Activated effector memory CD4-positive, alpha-beta T cell treated with anti-CD3 and anti-CD28 coated beads, Interleukin-2, amount 50 U/mL, for 16 hours (primary cell): ENCODE data around the gene DRAXIN.

Source experiments
- DNase-seq: peaks from one replicate; pipeline ENCODE4 v3.0.0-alpha.2; 2020

DRAXIN gene

DNA sequence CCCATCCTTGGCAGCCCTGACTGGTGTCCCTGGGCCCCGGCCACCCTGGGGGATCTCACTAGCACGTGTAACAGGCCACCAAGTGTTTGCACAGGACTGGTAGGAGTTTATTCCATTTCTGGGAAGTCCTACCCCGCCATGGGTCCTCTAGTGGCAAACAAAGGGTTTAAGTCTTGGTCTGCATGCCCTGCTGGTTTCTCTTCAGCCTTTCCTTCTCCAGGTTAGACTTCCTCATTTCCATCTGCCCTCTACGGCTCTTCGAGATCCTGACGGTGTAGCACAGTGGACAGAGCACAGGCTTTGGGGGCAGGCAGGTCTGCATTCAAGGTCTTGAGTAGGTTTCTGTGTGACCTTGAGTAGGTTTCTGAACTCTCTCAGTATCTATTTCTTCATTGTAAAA lies 47.3 kb downstream of the DRAXIN start:
- no peak for DNase-seq

DNA sequence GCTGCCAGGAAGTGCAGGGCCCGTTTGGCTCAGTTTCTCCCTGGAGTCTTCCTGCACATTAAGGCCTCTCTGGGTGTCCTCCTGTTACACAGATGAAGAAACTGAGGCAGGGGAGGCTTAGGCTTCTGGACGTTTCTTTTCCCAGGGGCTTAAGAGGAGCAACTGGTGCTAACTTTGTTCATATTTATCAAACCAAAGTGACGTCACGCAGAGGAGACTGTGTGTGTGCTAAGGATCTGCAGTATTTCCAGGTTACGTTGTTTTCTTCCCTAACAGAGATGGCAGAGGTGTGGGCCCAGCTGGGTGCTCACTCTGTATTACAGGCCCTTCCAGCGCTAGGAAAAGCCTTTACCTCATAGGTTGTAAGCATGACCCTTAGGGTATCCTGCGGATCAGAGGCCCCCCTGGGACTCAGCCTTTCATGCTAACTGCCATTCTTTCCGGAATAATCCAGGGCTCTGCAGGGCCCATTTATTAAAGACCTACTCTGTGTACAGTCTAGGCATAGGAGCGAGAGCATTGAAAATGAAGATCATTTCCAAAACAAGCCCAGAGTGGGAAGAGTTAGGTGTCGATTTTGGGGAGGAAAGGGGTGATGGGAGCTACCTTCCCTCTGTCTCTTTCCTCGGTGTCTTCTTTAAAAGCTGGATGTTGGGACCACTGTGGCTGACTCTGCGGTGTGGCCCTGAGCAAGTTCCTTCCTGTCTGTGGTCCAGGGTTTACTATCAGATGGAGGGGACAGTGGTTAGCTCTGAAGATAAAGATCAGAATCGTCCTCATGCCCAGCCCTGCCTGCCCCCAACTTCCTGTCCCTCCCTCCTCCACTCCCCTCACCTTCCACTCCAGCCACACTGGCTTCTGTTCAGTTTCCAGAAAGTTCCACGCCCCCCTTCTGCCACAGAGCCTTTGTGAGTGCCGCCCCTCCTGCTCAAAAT lies 49.0 kb downstream of the DRAXIN start:
- DNase-seq: peak; percentile 70

DNA sequence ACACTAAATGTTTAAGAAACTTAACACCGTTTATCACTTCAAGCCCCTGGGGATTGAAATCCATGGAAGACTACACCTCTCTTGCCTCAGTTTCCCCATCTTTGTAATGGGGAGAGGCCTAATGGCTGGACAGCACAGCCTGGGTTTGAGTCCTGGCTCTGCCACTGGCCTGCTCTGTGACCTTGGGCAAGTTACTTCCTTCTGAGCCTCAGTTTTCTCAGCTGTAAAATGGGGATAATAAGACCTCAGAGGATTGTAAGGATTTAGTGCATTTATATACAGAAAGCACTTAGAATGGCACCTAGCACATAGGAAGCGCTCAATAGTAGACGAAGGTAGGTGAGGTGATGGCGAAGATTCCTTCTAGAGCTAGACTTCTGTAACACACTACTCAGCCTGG lies 50.0 kb downstream of the DRAXIN start:
- DNase-seq: no peak

DNA sequence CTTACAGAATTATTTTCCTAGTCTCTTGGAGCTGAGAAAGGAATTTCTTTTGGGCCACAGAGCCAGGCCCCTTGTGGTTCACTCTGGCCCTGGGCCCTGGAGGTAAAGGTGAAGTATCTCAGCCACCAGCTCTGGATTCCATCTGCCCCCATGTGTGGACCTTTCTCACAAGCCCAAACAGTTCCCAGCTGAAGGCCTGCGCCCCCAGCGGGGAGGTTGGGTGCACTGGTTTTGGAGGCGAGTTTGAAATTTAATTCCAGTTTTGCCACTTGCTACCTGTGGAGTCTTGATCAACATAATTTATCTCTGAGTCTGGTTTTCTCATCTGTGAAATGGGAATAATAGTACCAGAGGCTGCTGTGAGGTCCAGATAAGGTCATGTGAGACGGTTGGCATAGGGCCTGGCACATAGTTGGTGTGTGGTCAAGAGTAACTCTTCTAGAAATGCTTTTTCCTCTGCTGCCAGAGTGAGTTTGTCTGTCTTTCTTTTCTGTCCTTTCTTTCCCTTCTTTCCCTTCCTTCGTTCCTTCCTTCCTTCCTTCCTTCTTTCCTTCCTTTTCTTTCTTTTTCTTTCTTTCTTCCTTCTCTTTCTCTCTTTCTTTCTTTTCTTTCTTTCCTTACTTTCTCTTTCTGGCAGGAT lies 50.5 kb downstream of the DRAXIN start:
- DNase-seq: no peak

DNA sequence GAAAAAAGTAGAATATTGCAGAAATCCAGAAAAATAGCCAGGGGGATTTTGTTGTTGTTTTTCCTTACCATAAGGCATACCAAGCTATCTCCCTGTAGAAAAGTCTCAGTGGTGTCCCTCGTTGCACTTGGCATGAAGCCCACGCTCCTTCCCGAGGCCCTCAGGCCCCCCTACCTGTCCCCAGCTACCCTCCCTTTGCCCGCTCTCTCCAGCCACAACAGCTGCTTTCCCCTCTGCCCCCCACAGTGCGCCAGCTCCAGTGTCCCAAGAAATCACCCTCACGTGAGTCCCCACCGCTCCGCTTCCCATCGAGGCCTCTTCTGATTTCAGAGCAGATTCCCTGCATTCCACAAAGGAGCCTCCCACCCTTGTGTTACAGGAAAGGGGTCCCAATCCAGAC lies 52.8 kb downstream of the DRAXIN start:
- DNase-seq: no peak

DNA sequence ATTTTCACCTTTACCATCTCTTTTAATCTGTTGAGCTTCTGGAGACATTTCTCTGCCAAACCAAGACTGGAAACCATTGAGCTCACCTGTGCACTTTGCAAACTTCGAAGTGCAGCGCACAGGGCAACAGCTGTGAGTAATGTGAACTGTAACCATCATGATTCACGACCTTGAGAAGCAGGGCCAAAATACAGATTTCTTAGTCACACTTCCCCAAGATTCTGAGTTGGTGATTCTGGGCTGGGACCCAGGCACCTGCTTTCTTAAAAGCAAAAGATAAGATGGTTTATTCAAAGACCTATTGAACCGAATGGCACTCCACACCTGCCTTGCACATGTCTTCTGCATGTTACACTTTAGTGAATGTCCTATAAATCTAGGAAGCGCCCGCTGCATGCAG lies 54.6 kb downstream of the DRAXIN start:
- DNase-seq: no peak

DNA sequence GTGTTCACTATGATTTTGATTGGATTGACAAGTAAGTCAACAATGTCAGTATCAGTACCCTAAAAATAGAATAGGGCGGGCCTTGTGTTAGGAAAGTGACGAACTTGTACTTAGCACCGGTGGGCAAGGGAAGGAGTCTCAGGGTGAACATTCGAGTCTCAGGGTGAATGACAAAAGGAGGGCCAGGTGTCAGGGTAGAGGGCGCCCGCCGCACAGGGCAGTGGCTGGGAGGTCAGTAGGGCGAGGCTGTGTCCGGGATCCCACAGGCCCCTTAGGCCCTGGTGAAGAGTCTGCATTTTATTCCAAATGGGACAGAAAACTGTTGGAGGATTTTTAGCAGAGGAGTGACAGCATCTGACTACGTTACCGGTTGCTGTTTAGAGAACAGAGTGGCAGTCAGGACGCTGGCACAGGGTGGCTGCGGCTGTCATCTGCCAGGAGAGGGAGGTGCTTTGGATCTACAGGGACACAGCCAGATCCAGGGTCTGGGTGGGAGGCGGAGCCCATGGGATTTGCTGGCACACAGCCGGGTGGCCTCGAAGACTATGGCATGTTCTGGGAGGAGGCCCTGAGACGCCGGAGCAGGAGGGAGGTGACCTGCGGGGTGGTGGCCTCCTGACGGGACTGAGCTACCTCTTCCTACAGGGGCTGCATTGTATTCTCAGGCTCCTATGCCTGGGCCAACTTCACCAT lies 55.4 kb downstream of the DRAXIN start:
- DNase-seq: peak; percentile 48

DNA sequence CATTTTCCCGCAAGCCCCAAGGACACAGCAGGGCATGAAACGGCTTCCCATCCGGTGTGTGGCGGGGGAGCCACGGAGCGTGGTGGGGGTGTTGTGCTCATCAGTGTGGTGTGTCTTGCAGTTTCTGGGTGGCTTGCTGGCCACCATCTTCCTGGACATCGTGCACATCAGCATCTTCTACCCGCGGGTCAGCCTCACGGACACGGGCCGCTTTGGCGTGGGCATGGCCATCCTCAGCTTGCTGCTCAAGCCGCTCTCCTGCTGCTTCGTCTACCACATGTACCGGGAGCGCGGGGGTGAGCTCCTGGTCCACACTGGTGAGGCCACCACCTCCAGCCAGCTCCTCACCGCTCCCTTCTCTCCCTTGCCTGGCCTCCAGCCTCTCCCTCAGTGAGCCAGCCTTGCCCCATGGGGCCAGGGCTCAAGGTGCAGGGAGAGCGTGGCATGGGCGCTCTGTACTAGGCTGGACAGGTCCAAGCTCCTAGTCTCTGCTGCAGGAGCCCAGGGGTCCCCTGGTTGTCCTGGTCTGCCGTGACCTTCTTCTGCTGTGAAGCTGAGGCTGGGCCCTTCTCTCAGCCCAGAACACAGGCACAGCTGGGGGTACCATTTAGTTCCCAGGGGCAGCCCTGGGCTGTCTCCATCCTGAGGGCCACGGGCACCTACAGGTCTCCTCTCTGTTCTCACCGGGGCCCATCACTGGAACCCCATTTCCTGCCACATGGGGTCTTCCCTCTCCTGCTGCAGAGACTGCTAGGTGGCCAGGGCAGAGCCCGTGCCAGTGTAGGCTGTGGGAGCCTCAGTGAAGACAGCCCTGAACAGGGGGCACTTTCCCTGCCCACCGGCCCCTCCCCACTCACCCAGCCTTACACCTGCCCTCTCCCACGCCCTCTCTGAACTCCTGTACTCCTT lies 57.0 kb downstream of the DRAXIN start:
- peak; percentile 59 for DNase-seq

DNA sequence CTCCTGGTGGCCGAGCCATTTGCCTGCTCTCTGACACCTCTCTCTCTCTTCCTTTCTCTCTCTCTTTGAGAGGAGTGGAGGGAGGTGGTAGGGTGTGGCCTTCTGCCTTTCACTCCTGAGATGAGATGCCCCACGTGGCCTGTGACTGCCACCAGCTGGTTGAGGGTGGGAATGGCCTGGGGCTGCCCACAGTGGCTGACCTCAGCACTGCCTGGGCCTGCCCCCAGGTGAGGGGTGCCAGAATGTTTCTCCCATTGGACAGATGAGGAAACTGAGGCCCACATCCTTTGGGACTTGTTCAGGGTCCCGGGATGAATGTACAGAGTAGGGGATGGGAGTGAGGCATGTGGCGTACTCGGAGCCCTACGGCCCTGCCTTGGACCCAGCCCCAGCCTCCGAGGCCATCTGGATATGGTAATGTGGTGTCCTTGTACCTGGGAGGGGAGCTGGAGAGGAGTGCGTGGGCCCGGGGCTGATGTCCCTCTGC lies 57.7 kb downstream of the DRAXIN start:
- peak; percentile 79 for DNase-seq

DNA sequence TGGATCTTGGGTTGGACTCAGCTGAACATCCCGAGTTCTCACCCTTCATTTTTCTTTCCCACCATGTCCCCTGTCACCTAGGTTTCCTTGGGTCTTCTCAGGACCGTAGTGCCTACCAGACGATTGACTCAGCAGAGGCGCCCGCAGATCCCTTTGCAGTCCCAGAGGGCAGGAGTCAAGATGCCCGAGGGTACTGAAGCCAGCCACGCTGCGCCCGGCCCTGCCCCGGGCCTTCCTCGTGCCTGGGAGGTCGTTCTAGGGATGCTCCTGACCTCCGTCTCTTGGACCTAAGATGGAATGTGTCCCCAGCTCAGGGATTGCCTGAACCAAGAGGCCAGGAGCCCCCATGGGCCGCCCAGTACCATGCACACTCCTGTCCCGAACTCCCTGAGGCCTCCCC lies 58.5 kb downstream of the DRAXIN start:
- no peak for DNase-seq

DNA sequence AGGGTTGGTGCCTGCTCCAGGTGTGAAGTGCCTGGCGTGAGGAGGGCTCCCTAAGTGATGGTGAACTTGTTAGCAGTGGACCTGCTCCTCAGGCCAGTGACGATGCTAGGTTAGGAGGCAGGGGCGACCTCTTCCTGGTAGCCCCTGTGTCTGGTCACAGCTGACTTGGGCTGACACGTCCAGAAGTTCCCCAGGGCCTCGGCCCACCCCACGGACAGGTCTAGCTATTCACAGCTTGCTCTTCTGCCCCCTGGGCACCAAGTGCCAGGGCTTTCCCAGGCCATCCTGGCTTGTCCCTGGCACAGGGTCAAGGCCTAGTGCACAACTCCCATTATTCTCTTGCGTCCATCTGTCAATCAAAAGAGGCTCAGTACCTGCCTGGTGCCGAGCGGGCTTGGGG lies 59.6 kb downstream of the DRAXIN start:
- DNase-seq: no peak

DNA sequence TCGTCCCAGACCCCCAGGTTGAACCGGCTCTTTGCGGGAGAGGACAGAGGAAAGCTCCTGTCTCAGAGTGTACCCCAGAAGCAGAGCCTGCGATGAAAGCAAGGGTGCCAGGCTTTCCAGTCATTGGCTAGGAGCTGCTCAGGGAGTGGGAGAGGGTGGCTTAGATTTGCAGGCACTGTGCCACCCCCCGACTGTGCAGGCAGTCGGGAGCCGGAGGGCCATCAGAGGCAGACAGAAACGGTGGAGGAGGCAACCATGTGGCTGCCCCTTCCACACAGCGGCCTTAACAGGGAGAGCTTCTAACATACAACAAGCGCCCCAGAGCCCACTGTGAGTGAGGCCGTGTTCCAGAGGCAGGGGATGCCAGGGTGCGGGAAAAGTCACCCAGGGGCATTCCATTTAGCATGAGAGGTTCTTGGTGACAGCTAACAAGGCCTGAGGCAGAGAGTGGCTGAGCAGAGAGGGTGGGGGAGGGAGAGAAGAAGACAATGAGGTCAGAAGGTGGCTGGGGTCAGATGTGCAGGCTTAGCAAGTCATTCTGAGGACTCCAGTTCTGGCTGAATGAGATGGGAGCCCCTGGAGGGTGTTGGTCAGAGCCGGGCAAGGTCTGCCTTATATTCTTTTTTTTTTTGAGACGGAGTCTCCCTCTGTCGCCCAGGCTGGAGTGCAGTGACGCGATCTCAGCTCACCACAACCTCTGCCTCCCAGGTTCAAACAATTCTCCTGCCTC lies 61.0 kb downstream of the DRAXIN start:
- no peak for DNase-seq

DNA sequence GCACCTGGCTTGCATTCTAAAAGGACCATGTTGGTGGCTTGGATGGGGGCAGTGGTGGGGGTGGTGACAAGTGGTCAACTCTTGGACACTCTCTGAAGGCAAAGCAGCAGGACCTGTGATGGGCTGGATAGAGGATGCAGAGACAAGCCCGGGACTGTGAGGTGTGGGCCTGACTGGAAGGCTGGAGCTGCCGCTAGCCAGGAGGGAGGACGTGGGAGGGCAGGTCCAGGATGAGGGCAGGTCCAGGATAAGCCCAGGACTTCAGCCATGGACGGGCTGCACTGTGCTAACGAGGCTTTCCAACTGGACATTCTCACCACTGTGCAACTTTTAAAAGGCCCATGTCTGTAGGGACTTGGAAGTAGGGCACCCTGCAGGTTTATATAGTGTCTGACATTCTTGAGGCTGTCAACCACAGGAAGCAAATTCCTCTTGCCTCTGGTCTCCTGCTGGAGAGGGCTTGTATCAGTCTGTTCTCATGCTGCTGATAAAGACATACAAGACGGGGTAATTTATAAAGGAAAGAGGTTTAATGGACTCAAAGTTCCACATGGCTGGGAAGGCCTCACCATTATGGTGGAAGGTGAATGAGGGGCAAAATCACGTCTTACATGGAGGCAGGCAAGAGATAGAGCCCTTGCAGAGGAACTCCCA lies 62.2 kb downstream of the DRAXIN start:
- no peak for DNase-seq

DNA sequence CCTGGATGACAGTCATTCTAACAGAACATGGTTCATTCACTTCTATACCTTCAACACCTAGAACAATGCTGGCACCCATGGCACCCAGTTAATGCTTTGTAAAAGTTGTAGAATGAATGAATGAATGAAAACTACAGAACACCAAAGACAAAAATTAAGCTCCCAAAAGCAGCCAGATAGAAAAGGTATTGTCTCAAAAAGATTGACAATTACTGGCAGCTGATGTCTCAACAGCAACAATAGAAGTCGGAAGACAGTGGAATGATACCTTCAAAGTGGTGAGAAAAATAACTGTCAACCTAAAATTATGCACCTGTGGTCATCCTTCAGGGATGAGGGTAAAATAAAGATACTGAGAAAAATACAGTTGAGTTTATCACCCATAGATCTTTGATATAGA lies 65.5 kb downstream of the DRAXIN start:
- DNase-seq: no peak

DNA sequence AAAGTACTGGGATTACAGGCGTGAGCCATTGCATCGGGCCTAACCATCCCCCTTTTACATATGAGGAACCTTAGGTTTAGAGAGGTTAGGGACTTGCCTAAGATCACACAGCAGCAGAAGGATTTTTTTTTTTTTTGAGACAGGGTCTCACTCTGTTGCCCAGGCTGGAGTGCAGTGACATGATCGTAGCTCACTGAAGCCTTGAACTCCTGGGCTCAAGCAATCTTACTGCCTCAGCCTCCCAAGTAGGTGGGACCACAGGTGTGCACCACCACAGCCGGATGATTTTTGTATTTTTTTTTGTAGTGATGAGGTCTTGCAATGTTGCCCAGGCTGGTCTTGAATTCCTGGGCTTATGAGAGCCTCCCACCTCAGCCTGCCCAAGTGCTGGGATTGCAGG lies 68.3 kb downstream of the DRAXIN start:
- no peak for DNase-seq

DNA sequence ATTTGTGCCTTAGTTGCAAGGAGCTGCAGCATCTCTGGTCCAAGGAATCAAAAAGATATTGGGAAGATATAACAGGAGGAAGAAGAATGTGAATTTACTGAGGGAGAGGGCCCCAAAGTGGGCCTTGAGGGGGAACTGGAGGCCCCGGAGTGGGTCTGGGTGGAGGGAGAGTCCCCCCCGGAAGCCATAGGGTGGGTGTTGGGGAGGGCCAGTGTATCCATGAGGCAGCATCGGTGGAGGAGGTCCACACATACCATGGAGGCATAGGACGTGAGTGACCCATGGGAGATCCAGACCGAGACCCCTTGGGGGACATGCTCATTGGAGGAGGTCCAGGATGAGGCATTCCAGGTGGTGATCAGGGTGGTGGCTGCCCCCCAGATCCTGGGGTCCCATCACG lies 69.8 kb downstream of the DRAXIN start:
- DNase-seq: no peak

DNA sequence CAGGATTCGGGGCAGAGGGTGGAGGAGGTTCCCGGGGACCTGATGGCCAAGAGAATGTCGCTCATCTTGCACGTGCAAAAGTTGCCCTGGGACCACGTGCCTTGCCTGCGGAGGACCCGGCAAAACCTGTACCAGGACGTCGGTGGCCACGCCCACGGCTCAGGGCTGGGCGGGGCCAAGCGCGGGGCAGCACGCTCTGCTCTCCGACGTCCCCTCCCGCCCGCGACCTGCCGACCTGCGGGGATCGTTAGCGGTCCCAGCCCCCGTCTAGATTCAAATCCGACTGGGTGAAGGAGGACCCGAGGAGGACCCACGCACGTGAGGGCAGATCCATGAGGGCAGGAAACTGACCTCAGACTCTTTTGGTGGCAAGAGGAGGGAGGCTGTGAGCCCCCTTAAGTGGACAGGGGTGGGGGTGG lies 70.5 kb downstream of the DRAXIN start, which contains the start of gene C1orf167:
Gene C1orf167 (plus strand): TSS at position 206 of the 419 bp plus-strand sequence. CDS start 2,208 bp downstream, outside the sequence.
- peak; percentile 74 for DNase-seq

DNA sequence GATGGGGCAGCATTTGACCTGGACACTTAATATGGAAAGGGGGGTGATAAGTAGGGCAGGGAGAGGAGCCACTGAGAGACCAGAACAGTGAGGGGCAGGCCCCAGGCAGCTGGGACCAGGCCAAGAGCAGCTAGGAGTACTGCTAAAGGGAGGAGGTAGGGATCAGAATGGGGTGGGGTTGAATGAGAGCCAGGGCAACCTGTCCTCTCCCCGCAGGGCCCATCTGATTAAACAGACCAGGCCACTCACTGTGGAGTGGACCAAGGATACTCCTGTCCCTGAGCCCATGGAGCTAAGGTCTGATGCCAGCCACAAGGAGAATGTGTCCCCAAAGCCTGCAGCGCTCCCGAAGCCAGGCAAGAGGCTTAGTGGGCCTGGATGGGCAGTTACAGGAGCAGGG lies 72.6 kb downstream of the DRAXIN start:
- no peak for DNase-seq

DNA sequence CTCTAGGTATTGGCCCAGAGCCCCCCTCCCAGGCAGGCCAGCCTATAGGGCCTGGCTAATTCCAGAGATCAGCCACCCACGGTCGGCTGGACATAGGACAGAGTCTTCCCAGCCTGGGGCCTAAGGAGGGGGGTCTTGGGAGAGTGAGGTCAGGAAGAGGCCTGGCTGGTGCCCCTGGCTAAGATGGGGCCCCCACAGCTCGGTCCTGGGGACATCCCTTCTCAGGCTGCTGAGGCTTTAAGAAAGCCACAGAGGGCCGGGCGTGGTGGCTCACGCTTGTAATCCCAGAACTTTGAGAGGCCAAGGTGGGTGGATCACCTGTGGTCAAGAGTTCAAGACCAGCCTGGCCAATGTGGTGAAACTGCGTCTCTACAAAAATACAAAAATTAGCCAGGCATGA lies 73.0 kb downstream of the DRAXIN start:
- no peak for DNase-seq

DNA sequence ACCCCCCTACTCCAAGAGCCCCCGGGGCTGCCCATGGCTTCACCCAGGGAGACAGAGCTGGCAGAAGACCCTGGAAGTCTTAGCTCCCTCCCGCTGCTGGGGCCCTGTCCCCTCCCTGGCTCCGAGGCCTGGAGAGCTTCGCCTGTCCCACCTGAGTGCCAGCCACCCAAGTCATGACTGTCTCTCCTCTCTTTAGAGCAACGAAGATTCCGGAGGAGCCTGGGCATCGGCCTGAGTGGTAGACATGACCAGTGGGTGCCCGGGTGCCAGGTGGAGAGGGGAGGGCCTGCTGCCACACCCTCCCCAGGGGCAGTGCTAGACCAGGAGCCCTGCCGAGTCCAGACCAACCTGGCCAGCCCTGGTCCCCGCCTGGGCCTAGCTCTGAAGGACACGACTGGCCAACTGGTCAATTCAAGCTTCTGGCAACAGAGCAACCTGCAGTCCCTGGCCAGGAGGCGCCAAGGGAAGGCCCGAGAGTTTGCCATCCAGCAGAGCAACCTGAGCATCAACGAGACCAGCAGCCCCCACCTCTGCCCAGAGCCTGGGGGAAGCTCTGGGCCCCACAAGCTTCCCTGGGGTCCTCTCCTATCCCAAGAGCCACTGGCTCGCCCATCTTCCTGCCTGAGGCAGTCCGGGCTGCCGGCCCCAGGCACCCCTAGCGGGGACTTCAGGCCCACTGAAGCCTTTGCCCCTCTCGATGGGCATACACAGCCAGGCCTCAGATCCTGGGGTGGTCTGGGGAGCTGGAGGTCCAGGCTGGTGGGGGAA lies 74.3 kb downstream of the DRAXIN start:
- DNase-seq: no peak
